HepG2 (cell line): ENCODE results near the gene TMEM63B. TPM values are rescaled to one million over a fixed set of nuclear protein-coding genes. Genes with fewer than 3 reads are reported as not detected.

Source experiments
- CBX2 ChIP-seq, 2 experiments: fragments of 200-600 bp in 1 of 2; sonication (generic); formaldehyde crosslinking in 1 of 2; IDR thresholded peaks; 2 replicates each; pipeline versions ENCODE4 v1.7.0 to v1.8.1; 2018 to 2022; ENCODE audit warnings: low read depth in 2 of 2, low read length in 1 of 2, mild to moderate bottlenecking in 1 of 2, missing genetic modification reagents in 1 of 2
- CCDC6 ChIP-seq: sonication (generic); formaldehyde crosslinking; IDR thresholded peaks from 2 replicates; pipeline ENCODE4 v1.8.1; 2022; ENCODE audit warnings: mild to moderate bottlenecking, missing genetic modification reagents, moderate library complexity
- FOSL2 ChIP-seq: sonication (generic); formaldehyde crosslinking; IDR thresholded peaks from 2 replicates; pipeline ENCODE4 v1.4.0; 2020; ENCODE audit warnings: missing genetic modification reagents
- HIVEP1 ChIP-seq: sonication (generic); formaldehyde crosslinking; IDR thresholded peaks from 2 replicates; pipeline ENCODE4 v1.4.0; 2020; ENCODE audit warnings: mild to moderate bottlenecking, missing genetic modification reagents
- JDP2 ChIP-seq: sonication (generic); formaldehyde crosslinking; IDR thresholded peaks from 2 replicates; pipeline ENCODE4 v1.8.1; 2022; ENCODE audit warnings: missing genetic modification reagents, borderline replicate concordance
- MXI1 ChIP-seq: IDR thresholded peaks from 3 replicates; pipeline ENCODE4 v1.6.1; 2012; ENCODE audit warnings: low read depth, low read length, inconsistent platforms, borderline replicate concordance
- NCOR1 ChIP-seq: fragments of 200-600 bp; sonication (generic); IDR thresholded peaks from 2 replicates; pipeline ENCODE4 v1.7.0; 2017; ENCODE audit warnings: antibody characterized with exemption, low read length, borderline replicate concordance
- NPAS2 ChIP-seq: sonication (generic); formaldehyde crosslinking; IDR thresholded peaks from 2 replicates; pipeline ENCODE4 v1.8.0; 2022; ENCODE audit warnings: mild to moderate bottlenecking, missing genetic modification reagents, borderline replicate concordance
- NR2F6 ChIP-seq, 2 experiments: IDR thresholded peaks; 2 replicates each; pipeline ENCODE4 v1.6.1; 2016; ENCODE audit warnings: antibody characterized with exemption in 1 of 2, mild to moderate bottlenecking in 1 of 2
- POLR2AphosphoS5 ChIP-seq: IDR thresholded peaks from 2 replicates; pipeline ENCODE4 v1.6.1; 2012; ENCODE audit warnings: low read depth, low read length
- PTBP1 ChIP-seq: fragments of 200-400 bp; formaldehyde crosslinking; IDR thresholded peaks from 2 replicates; pipeline ENCODE4 v1.6.1; 2018; ENCODE audit warnings: low read length, low read depth; ENCODE audit not compliant: poor library complexity, severe bottlenecking
- SOX5 ChIP-seq: IDR thresholded peaks from 2 replicates; pipeline ENCODE4 v1.6.1; 2016; ENCODE audit warnings: borderline replicate concordance
- SUZ12 ChIP-seq: fragments of 150-350 bp; IDR thresholded peaks from 2 replicates; pipeline ENCODE4 v1.6.1; 2014; ENCODE audit warnings: low read depth, low read length
- TEAD3 ChIP-seq: optimal IDR thresholded peaks from 2 replicates; pipeline ENCODE3; 2016; ENCODE audit warnings: borderline replicate concordance
- TMF1 ChIP-seq: sonication (generic); formaldehyde crosslinking; IDR thresholded peaks from 2 replicates; pipeline ENCODE4 v1.8.1; 2022; ENCODE audit warnings: low read depth, missing genetic modification reagents
- U2AF1 ChIP-seq: fragments of 200-400 bp; formaldehyde crosslinking; optimal IDR thresholded peaks from 2 replicates; pipeline ENCODE3; 2017; ENCODE audit warnings: mild to moderate bottlenecking, low read depth, low read length
- YY1 ChIP-seq: IDR thresholded peaks from 2 replicates; pipeline ENCODE4 v1.6.1; 2011; ENCODE audit warnings: low read length, low read depth, moderate library complexity, mild to moderate bottlenecking; ENCODE audit not compliant: insufficient read depth, insufficient replicate concordance
- ZNF563 ChIP-seq: sonication (generic); formaldehyde crosslinking; IDR thresholded peaks from 2 replicates; pipeline ENCODE4 v1.8.0; 2022; ENCODE audit warnings: mild to moderate bottlenecking, moderate library complexity, missing genetic modification reagents
- ZNF619 ChIP-seq: sonication (generic); formaldehyde crosslinking; IDR thresholded peaks from 2 replicates; pipeline ENCODE4 v1.4.0; 2020; ENCODE audit warnings: mild to moderate bottlenecking, missing genetic modification reagents
- polyA plus RNA-seq, 8 experiments: library from polyadenylated mRNA; depleted of rRNA in 3 of 8; stranded (reverse) in 7 of 8; unstranded in 1 of 8; fragments of >200 nt; fragmentation: Illumina TruSeq in 4 of 8; extraction: Trizol in 4 of 8; gene quantifications; 2 replicates each; pipeline versions ENCODE4 v1.2.1 to v1.2.3, GENCODE V29; 2011 to 2016; ENCODE audit warnings: low read depth in 4 of 8, missing spikeins in 1 of 8, mixed read lengths in 1 of 8; ENCODE audit not compliant: insufficient read depth in 1 of 8
- total RNA-seq, 5 experiments: library from RNA; depleted of rRNA; stranded (reverse); fragments of >200 nt; fragmentation: Illumina TruSeq; extraction: Trizol; gene quantifications; 2 replicates each; pipeline ENCODE4 v1.2.3, GENCODE V29; 2016; ENCODE audit warnings: low read depth in 1 of 5
- TF ChIP-seq, protein P1 (sequence below): sonication (generic); formaldehyde crosslinking; IDR thresholded peaks from 2 replicates; pipeline ENCODE4 v1.4.0; 2020; ENCODE audit warnings: missing genetic modification reagents, borderline replicate concordance
- TF ChIP-seq, protein P2 (sequence below): sonication (generic); formaldehyde crosslinking; IDR thresholded peaks from 2 replicates; pipeline ENCODE4 v1.5.1; 2020; ENCODE audit warnings: missing genetic modification reagents, mild to moderate bottlenecking, borderline replicate concordance
- TF ChIP-seq, protein P3 (sequence below): sonication (generic); formaldehyde crosslinking; IDR thresholded peaks from 2 replicates; pipeline ENCODE4 v1.8.1; 2023; ENCODE audit warnings: mild to moderate bottlenecking, moderate library complexity, missing genetic modification reagents

Gene TMEM63B
- total and polyA plus RNA-seq, 2 of the 13 experiments (the other 11 are each of a cell fraction or from before 2014, with no cell fraction given): 27.4 to 75.8 TPM

DNA sequence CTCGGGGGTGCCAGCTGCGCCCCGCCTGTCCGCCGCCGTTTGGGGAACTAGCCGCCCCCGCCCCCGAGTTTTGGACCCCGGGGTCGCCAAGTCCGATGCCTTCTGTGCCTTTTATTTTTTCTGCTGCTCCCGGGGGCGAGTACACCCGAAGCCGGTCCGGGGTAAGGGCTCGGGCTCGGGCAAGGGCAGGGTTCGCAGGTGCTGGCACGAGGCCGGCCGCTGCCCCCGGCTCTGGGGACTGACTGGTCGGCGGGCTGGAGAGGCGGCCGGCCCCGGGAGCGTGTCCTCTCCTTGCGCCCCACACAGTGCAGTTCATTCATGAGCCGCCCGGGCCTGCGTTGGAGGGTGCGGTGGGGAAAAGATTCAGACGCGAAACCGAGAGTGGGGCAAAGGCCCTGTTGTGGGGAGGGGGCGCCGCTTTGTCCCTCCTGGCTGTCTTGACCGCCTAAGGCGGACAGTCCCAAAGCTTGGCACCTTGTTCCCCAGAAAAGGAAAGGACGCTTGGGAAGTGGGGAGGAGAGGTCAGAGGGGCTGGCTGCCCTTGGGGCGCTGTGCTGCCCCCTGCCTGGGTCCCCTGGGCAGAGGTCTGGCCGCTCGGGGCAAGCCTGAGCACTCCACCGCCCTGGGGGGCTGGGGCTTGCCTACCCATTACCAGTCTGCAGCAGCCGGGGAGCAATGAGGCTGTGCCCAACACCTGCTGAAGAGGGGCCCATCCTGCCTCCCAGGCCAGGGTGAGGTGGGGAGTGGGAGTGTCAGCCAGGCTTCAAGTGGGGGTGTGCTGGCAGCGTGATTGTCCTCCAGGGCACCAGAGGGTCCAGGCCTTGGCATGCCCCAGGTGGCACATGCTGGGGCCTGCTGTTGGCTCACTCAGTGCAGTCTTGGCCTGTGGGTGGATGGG lies 915 bp downstream of the TMEM63B start (continued):
- TF ChIP-seq ZNF619 (CRISPR knock-in tag) (no peak), TMF1 (CRISPR knock-in tag) (no peak), TEAD3 (no peak), NPAS2 (CRISPR knock-in tag) (no peak), JDP2 (no peak), FOSL2 (peak; percentile 4; the same call in 1 of the 2 replicates), ZNF563 (CRISPR knock-in tag) (peak; percentile 72; the same call in 1 of the 2 replicates), U2AF1 (no peak), SOX5 (CRISPR knock-in tag) (no peak), CBX2 (IDR thresholded peaks at IDR 0.05; ENCODE audit: low read depth, low read length) (no peak), CBX2 (CRISPR knock-in tag; IDR thresholded peaks at IDR 0.05; ENCODE audit: low read depth) (no peak), CCDC6 (CRISPR knock-in tag) (0 out of 2 replicates have a peak, but pooled peaks have one; percentile 82), PTBP1 (peak; percentile 91), SUZ12 (no peak), YY1 (peak; percentile 3), HIVEP1 (CRISPR knock-in tag) (peak; percentile 45; the same call in 1 of the 2 replicates), NCOR1 (no peak), NR2F6 (IDR thresholded peaks at IDR 0.05) (no peak), NR2F6 (CRISPR knock-in tag; IDR thresholded peaks at IDR 0.05) (0 out of 2 replicates have a peak, but pooled peaks have one; percentile 58), MXI1 (no peak), POLR2AphosphoS5 (no peak)
- TF ChIP-seq, protein P1, sequence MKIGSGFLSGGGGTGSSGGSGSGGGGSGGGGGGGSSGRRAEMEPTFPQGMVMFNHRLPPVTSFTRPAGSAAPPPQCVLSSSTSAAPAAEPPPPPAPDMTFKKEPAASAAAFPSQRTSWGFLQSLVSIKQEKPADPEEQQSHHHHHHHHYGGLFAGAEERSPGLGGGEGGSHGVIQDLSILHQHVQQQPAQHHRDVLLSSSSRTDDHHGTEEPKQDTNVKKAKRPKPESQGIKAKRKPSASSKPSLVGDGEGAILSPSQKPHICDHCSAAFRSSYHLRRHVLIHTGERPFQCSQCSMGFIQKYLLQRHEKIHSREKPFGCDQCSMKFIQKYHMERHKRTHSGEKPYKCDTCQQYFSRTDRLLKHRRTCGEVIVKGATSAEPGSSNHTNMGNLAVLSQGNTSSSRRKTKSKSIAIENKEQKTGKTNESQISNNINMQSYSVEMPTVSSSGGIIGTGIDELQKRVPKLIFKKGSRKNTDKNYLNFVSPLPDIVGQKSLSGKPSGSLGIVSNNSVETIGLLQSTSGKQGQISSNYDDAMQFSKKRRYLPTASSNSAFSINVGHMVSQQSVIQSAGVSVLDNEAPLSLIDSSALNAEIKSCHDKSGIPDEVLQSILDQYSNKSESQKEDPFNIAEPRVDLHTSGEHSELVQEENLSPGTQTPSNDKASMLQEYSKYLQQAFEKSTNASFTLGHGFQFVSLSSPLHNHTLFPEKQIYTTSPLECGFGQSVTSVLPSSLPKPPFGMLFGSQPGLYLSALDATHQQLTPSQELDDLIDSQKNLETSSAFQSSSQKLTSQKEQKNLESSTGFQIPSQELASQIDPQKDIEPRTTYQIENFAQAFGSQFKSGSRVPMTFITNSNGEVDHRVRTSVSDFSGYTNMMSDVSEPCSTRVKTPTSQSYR (CRISPR knock-in tag): no peak
- TF ChIP-seq, protein P2, sequence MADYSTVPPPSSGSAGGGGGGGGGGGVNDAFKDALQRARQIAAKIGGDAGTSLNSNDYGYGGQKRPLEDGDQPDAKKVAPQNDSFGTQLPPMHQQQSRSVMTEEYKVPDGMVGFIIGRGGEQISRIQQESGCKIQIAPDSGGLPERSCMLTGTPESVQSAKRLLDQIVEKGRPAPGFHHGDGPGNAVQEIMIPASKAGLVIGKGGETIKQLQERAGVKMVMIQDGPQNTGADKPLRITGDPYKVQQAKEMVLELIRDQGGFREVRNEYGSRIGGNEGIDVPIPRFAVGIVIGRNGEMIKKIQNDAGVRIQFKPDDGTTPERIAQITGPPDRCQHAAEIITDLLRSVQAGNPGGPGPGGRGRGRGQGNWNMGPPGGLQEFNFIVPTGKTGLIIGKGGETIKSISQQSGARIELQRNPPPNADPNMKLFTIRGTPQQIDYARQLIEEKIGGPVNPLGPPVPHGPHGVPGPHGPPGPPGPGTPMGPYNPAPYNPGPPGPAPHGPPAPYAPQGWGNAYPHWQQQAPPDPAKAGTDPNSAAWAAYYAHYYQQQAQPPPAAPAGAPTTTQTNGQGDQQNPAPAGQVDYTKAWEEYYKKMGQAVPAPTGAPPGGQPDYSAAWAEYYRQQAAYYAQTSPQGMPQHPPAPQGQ (CRISPR knock-in tag): no peak
- TF ChIP-seq, protein P3, sequence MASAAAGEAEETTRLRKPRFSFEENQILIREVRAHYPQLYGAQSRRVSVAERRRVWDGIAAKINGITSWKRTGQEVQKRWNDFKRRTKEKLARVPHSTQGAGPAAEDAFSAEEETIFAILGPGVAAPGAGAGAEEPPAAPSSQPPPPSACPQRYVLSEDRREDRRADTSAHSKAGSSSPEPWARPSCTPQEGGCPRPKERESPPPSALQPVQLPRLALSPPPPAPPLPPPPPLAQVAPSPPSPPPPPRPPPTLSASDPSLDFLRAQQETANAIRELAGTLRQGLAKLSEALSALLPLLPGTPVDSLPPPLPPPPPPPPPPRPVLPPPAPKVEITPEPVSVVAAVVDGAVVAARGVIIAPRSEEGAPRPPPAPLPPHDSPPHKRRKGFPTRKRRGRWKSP (CRISPR knock-in tag): peak; percentile 69; the same call in 1 of the 2 replicates
